Caco-2 (cell line): ENCODE results near the gene PKP3. TPM values are rescaled to one million over a fixed set of nuclear protein-coding genes. Genes with fewer than 3 reads are reported as not detected.
A peak's percentile ranks its signal among the peaks of the same experiment; 100 is the strongest.

Source experiments
- BruUV-seq: library from RNA; stranded (reverse); fragments of 400-500 nt; replicated peaks from 2 replicates; lab custom pipeline; 2021; lab: Mats Ljungman, UMichigan
- CTCF ChIA-PET: fragments of 300-600 bp; sonication (Branson Sonifier 250); formaldehyde crosslinking; loops from one replicate; lab custom pipeline; 2022; ENCODE audit warnings: antibody characterized with exemption; lab: Charles Lee
- POLR2A ChIA-PET: fragments of 300-600 bp; sonication (Branson Sonifier 250); formaldehyde crosslinking; loops from one replicate; lab custom pipeline; 2022; ENCODE audit warnings: antibody characterized with exemption; lab: Charles Lee
- DNase-seq, 2 experiments: peaks; one replicate each; pipeline versions ENCODE4 v3.0.0 to v3.0.0-alpha.2; 2020 to 2022
- H3K27me3 ChIP-seq: replicated peaks from 2 replicates; pipeline ENCODE4 v1.6.0; 2011; ENCODE audit warnings: low read length; ENCODE audit not compliant: control insufficient read depth, insufficient read depth
- H3K36me3 ChIP-seq: 2 replicates; pipeline ENCODE4 v1.5.1; 2011; ENCODE audit warnings: low read length; ENCODE audit not compliant: control insufficient read depth, insufficient read depth
- H3K4me1 ChIP-seq: fragments of 250-450 bp; sonication (Bioruptor Pico); 2 replicates; pipeline ENCODE4 v1.5.1; 2020; ENCODE audit warnings: mild to moderate bottlenecking
- H3K4me3 ChIP-seq: 2 replicates; pipeline ENCODE4 v1.5.1; 2011; ENCODE audit warnings: low read depth, mild to moderate bottlenecking, control low read depth, low read length
- H3K9me3 ChIP-seq: fragments of 250-450 bp; sonication (Bioruptor Pico); 2 replicates; pipeline ENCODE4 v1.5.1; 2020; ENCODE audit warnings: mild to moderate bottlenecking, moderate library complexity
- H3K27ac Mint-ChIP-seq: one replicate; pipeline ENCODE4 v1.8.0; 2022; ENCODE audit warnings: mixed read lengths; ENCODE audit not compliant: unreplicated experiment
- H3K27me3 Mint-ChIP-seq: one replicate; pipeline ENCODE4 v1.8.0; 2022; ENCODE audit warnings: mixed read lengths; ENCODE audit not compliant: insufficient read depth, unreplicated experiment
- H3K36me3 Mint-ChIP-seq: one replicate; pipeline ENCODE4 v1.8.0; 2022; ENCODE audit warnings: mild to moderate bottlenecking, mixed read lengths; ENCODE audit not compliant: insufficient read depth, unreplicated experiment
- H3K4me1 Mint-ChIP-seq: one replicate; pipeline ENCODE4 v1.8.0; 2022; ENCODE audit warnings: low read depth, mixed read lengths; ENCODE audit not compliant: unreplicated experiment
- H3K4me3 Mint-ChIP-seq: one replicate; pipeline ENCODE4 v1.8.0; 2022; ENCODE audit warnings: mild to moderate bottlenecking, moderate library complexity, mixed read lengths; ENCODE audit not compliant: unreplicated experiment
- H3K9me3 Mint-ChIP-seq: one replicate; pipeline ENCODE4 v1.8.0; 2022; ENCODE audit warnings: mixed read lengths; ENCODE audit not compliant: unreplicated experiment
- intact Hi-C: fragments of 100-400 bp; cut with micrococcal nuclease; formaldehyde crosslinking; loops from one replicate; pipeline ENCODE4 v1.10.0; 2022; ENCODE audit not compliant: unreplicated experiment
- total RNA-seq: library from RNA; stranded (reverse); gene quantifications from 2 replicates; pipeline ENCODE4 v1.2.3, GENCODE V29; 2022
- TF ChIP-seq, protein P1 (sequence below), 2 experiments: fragments of 200-600 bp in 1 of 2; IDR thresholded peaks; 1 replicate in 1 of 2; 2 replicates in 1 of 2; pipeline versions ENCODE4 v1.5.1 to v1.8.0; 2011 to 2022; ENCODE audit warnings: antibody characterized with exemption in 1 of 2, control low read depth in 1 of 2, inconsistent platforms in 1 of 2, low read depth in 1 of 2, low read length in 1 of 2, mild to moderate bottlenecking in 1 of 2, moderate library complexity in 1 of 2; ENCODE audit not compliant: insufficient read depth in 1 of 2, severe bottlenecking in 1 of 2, unreplicated experiment in 1 of 2

The PKP3 gene
- total RNA-seq, 1 experiment from 2014 or later, result 149 TPM

DNA sequence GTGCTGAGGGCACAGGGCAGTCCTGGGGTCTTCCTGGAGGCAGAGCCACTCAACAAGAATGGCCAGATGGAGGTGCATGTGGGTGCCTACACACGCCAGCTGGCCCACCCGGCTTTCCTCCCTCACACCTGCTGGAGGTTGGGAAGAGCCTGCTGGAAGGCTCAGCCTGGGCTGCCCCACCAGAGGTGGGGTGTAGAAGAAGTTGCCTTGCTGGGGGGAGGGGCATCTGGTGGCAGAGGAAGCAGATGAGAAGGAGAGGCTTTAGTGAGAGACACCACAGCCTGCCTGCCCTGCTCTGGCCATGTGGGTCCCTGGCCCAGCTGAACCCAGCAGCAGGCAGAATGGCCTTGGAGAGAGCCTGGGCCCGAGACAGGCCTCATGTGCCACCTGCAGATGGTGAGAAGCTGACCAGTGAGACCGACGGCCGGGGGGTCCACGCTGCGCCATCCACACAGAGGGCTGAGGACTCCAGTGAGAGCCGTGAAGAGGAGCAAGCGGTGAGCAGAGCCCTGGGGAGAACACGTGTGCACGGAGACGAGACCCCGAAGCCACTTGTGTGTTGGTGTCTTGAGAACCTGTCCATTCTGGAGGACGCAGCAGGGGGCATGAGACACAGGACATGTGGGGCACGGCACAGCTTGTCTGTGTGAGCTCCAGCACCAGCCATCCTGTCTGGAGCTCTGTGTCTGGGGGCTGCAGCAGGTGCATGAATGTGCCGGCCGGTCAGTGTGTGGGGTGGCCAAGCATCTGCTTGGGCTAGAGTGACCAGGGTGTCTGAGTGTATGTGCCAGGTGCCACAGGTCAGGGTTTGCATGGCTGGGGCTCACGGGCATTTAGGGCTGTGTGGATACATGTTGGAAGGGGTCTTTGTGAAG is 22.1 kb upstream of the PKP3 start:
- peaks cover 23% of the 10 kb centered on the region for H3K36me3 Mint-ChIP-seq
- no peak overlapping the region for H3K27ac Mint-ChIP-seq
- intact Hi-C loops, result no loop called here
- DNase-seq, result no peak
- H3K4me3 ChIP-seq, result no peak overlapping the region
- BruUV-seq, result no TSS peak
- no peaks in the 10 kb centered on the region for H3K9me3 Mint-ChIP-seq
- peaks cover 2% of the 10 kb centered on the region for H3K27me3 Mint-ChIP-seq
- H3K36me3 ChIP-seq, result no peaks in the 10 kb centered on the region; the same call in none of the 2 replicates
- H3K4me3 Mint-ChIP-seq, result peak overlapping the region; percentile 71
- H3K4me1 Mint-ChIP-seq, result peaks cover 15% of the 10 kb centered on the region
- TF ChIP-seq, protein P1, sequence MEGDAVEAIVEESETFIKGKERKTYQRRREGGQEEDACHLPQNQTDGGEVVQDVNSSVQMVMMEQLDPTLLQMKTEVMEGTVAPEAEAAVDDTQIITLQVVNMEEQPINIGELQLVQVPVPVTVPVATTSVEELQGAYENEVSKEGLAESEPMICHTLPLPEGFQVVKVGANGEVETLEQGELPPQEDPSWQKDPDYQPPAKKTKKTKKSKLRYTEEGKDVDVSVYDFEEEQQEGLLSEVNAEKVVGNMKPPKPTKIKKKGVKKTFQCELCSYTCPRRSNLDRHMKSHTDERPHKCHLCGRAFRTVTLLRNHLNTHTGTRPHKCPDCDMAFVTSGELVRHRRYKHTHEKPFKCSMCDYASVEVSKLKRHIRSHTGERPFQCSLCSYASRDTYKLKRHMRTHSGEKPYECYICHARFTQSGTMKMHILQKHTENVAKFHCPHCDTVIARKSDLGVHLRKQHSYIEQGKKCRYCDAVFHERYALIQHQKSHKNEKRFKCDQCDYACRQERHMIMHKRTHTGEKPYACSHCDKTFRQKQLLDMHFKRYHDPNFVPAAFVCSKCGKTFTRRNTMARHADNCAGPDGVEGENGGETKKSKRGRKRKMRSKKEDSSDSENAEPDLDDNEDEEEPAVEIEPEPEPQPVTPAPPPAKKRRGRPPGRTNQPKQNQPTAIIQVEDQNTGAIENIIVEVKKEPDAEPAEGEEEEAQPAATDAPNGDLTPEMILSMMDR (IDR thresholded peaks at IDR 0.05; ENCODE audit: insufficient read depth in 1 of 2, low read depth in 1 of 2, low read length in 1 of 2, severe bottlenecking in 1 of 2, unreplicated experiment in 1 of 2), result no peak
- peaks cover 26% of the 10 kb centered on the region for H3K4me1 ChIP-seq
- POLR2A ChIA-PET, result no interaction called here
- no peaks in the 10 kb centered on the region for H3K9me3 ChIP-seq
- no peaks in the 10 kb centered on the region for H3K27me3 ChIP-seq
- CTCF ChIA-PET, result interaction anchor here (1.2 kb wide), 1 partner anchor 16 kb away, joined by 4 read pairs; no protein-coding TSS in a partner anchor

DNA sequence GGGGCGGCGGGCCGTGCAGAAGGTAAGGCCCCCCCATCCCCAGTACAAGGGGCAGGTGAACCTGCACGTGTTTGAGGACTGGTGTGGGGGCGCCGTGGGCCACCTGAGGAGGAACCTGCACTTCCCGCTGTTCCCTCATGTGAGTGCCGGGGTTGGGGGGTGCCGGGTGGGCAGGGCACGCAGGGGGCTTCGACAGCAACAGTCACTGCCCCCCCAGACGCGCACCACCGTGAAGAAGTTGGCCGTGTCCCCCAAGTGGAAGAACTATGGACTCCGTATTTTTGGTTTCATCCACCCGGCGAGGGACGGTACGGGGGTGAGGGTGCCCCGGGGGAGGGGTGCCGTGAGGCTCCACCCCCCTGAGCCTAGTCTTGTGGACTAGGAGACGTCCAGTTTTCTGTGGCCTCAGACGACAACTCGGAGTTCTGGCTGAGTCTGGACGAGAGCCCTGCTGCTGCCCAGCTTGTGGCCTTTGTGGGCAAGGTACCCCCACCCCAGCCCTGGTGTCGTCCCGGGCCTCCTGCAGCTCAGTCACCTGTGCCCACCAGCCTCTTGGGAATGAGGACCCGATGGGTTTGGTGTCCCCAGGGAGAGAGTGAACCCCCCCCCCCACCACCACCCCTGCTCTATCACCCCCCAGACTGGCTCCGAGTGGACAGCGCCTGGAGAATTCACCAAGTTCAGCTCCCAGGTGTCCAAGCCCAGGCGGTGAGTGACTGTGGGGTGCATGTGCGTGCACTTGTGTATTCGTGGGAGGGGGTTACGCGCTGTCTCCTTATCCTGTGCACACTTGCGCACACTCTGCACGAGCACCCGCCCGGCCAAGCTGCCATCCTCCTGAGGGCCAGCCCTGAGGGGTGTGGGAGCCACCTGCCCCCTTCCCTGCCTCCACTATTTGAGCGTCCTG is 20.9 kb upstream of the PKP3 start:
- POLR2A ChIA-PET, result no interaction called here
- TF ChIP-seq, protein P1 (IDR thresholded peaks at IDR 0.05; ENCODE audit: insufficient read depth in 1 of 2, low read depth in 1 of 2, low read length in 1 of 2, severe bottlenecking in 1 of 2, unreplicated experiment in 1 of 2), result no peak
- peaks cover 15% of the 10 kb centered on the region for H3K4me1 Mint-ChIP-seq

More for the DNA sequence above, 20.9 kb upstream of the PKP3 start:
- Histone ChIP-seq H3K4me1 (peaks cover 25% of the 10 kb centered on the region), H3K36me3 (no peaks in the 10 kb centered on the region; the same call in none of the 2 replicates), H3K4me3 (no peak overlapping the region), H3K9me3 (no peaks in the 10 kb centered on the region), H3K27me3 (no peaks in the 10 kb centered on the region)
- BruUV-seq, result no TSS peak
- Mint-ChIP-seq H3K27me3 (peaks cover 2% of the 10 kb centered on the region), H3K9me3 (no peaks in the 10 kb centered on the region), H3K4me3 (no peak overlapping the region), H3K36me3 (peaks cover 24% of the 10 kb centered on the region), H3K27ac (no peak overlapping the region)
- CTCF ChIA-PET, result no interaction called here
- DNase-seq, result no peak
- intact Hi-C loops, result no loop called here
